ENCODE results near the gene FOXD2. TPM values are rescaled to one million over a fixed set of nuclear protein-coding genes. Genes with fewer than 3 reads are reported as not detected.

The FOXD2 gene
- total RNA-seq, 1 donor from 2014 or later, result 0.15 TPM

DNA sequence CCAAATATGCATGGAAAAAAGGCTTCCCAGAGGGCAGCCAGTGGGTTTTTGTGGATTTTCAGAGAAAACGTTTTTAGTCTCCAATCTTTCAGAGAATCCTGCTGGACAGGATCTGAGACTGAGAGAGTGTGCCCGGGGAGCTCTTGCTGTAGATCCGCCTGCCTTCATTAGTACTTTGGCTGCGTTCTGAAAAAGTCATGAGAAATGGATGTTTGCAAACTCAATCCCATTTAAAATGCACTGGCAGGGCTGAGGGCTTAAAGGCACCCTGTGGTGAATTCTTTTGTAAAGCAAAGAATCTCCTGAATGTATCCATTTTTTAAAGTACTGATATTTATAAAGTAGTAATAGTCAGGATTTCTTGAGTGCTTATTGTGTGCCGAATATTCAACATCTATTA is 22.2 kb downstream of the FOXD2 start:
- TF ChIP-seq, protein P1, sequence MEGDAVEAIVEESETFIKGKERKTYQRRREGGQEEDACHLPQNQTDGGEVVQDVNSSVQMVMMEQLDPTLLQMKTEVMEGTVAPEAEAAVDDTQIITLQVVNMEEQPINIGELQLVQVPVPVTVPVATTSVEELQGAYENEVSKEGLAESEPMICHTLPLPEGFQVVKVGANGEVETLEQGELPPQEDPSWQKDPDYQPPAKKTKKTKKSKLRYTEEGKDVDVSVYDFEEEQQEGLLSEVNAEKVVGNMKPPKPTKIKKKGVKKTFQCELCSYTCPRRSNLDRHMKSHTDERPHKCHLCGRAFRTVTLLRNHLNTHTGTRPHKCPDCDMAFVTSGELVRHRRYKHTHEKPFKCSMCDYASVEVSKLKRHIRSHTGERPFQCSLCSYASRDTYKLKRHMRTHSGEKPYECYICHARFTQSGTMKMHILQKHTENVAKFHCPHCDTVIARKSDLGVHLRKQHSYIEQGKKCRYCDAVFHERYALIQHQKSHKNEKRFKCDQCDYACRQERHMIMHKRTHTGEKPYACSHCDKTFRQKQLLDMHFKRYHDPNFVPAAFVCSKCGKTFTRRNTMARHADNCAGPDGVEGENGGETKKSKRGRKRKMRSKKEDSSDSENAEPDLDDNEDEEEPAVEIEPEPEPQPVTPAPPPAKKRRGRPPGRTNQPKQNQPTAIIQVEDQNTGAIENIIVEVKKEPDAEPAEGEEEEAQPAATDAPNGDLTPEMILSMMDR (IDR thresholded peaks at IDR 0.05; ENCODE audit: unreplicated experiment), result no peak
- H3K27me3 Mint-ChIP-seq (ENCODE audit: unreplicated experiment), result peaks cover 10% of the 10 kb centered on the region
- no peak overlapping the region for H3K4me3 Mint-ChIP-seq (ENCODE audit: unreplicated experiment)
- H3K4me1 Mint-ChIP-seq (ENCODE audit: unreplicated experiment), result no peaks in the 10 kb centered on the region
- no peaks in the 10 kb centered on the region for H3K9me3 Mint-ChIP-seq (ENCODE audit: unreplicated experiment)
- no peak for DNase-seq (ENCODE audit: low spot score)
- no peak overlapping the region for H3K27ac Mint-ChIP-seq (ENCODE audit: unreplicated experiment)
- no peaks in the 10 kb centered on the region for H3K36me3 Mint-ChIP-seq (ENCODE audit: low read depth, unreplicated experiment)

DNA sequence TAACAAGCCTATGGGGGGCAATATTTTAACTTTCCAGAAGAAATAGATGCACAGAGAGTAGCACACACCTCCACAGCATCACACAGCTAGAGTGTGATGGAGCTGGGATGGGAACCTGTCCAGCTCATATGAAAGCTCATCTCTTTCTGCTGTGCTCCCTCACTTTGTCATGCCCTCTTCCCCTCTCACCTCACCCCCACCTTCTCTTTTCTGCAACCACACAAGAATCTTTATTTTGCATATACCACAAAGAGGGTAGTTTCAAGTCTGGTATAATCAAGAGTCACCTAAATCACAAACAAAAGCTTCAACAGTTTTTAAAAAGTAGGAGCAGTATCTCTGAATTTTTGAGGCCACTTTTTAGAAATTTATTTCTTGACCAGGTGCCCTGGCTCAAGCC is 22.6 kb downstream of the FOXD2 start:
- no peak overlapping the region for H3K4me3 Mint-ChIP-seq (ENCODE audit: unreplicated experiment)
- peaks cover 9% of the 10 kb centered on the region for H3K27me3 Mint-ChIP-seq (ENCODE audit: unreplicated experiment)
- H3K27ac Mint-ChIP-seq (ENCODE audit: unreplicated experiment), result no peak overlapping the region
- TF ChIP-seq, protein P1 (IDR thresholded peaks at IDR 0.05; ENCODE audit: unreplicated experiment), result no peak
- H3K36me3 Mint-ChIP-seq (ENCODE audit: low read depth, unreplicated experiment), result no peaks in the 10 kb centered on the region
- no peaks in the 10 kb centered on the region for H3K4me1 Mint-ChIP-seq (ENCODE audit: unreplicated experiment)
- DNase-seq (ENCODE audit: low spot score), result no peak
- H3K9me3 Mint-ChIP-seq (ENCODE audit: unreplicated experiment), result no peaks in the 10 kb centered on the region

DNA sequence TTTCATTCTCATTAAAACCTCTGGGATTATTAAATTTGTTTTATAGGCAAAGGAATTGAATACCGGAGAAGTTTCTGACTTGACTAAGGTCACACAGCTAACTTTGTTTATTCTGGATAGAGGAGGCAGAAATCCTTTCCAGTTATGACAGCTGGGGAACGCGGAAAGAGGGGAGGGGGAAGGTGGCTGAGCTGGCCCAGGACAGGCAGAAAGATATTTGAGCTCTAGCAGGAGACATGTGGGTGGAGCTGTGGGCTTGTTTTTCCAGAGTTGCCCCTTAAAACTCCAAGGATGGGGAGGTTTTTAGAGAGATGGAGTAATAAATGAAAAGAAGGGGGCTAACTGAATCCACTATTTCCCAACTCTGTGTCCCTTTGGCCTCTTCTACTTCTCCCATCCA is 27.8 kb downstream of the FOXD2 start:
- Mint-ChIP-seq H3K9me3 (ENCODE audit: unreplicated experiment) (no peaks in the 10 kb centered on the region), H3K36me3 (ENCODE audit: low read depth, unreplicated experiment) (no peaks in the 10 kb centered on the region), H3K4me1 (ENCODE audit: unreplicated experiment) (no peaks in the 10 kb centered on the region), H3K27ac (ENCODE audit: unreplicated experiment) (no peak overlapping the region), H3K27me3 (ENCODE audit: unreplicated experiment) (peaks cover 2% of the 10 kb centered on the region), H3K4me3 (ENCODE audit: unreplicated experiment) (no peak overlapping the region)
- DNase-seq (ENCODE audit: low spot score), result no peak
- TF ChIP-seq, protein P1 (IDR thresholded peaks at IDR 0.05; ENCODE audit: unreplicated experiment), result no peak

DNA sequence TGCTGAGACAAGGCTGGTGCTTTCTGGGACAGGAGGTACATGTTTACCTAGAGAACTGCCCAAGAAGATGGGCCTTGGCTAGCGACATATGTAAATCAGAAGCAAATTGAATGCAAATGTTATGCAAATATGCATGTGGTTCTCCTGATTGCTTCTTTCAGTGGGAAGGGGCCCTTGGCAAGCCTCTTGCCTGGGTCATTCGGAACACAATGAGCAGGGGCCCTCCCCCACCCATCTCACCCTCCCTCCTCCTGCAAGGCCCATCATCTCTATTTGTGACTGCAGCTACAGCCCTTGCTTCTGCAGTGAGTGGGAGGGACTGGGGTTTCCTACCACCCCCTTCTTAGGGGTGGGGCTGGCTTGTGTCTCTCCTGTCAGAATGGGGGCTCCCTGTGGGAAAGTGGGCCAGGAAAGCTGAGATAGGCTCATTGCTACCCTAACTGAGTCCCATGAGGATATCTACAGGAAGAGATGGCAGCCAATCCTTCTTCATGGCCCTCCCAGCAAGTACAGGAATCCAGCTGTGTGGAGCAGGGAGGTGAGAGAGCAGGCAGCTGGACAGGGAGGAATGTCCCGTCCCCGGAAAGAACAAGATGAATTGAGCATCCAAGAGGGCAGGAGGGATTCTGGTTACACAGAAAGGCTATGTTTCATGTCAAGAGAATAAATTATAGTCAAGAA is 31.0 kb downstream of the FOXD2 start:
- Mint-ChIP-seq H3K4me3 (ENCODE audit: unreplicated experiment) (no peak overlapping the region), H3K36me3 (ENCODE audit: low read depth, unreplicated experiment) (no peaks in the 10 kb centered on the region), H3K27me3 (ENCODE audit: unreplicated experiment) (no peaks in the 10 kb centered on the region), H3K27ac (ENCODE audit: unreplicated experiment) (no peak overlapping the region), H3K4me1 (ENCODE audit: unreplicated experiment) (no peaks in the 10 kb centered on the region), H3K9me3 (ENCODE audit: unreplicated experiment) (no peaks in the 10 kb centered on the region)
- TF ChIP-seq, protein P1 (IDR thresholded peaks at IDR 0.05; ENCODE audit: unreplicated experiment), result no peak
- DNase-seq (ENCODE audit: low spot score), result no peak

DNA sequence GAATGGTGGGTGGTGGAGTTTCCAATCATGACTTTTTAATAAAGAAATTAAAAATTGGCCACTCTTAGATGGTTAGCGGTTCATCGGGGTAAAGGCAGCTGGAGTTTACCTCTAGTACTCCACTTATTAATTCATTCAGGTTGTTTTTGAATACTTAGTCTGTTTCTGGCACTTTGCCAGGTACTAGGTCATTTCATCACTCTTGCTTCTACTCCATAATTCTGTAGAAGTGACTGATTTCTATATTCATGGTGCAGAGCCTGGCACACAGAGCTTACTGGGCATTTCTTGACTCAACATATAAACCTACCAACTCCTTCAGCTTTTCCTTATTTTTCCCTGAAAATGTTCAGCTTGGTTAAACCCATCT is 31.5 kb downstream of the FOXD2 start:
- no peaks in the 10 kb centered on the region for H3K4me1 Mint-ChIP-seq (ENCODE audit: unreplicated experiment)
- H3K27ac Mint-ChIP-seq (ENCODE audit: unreplicated experiment), result no peak overlapping the region
- H3K27me3 Mint-ChIP-seq (ENCODE audit: unreplicated experiment), result no peaks in the 10 kb centered on the region
- TF ChIP-seq, protein P1 (IDR thresholded peaks at IDR 0.05; ENCODE audit: unreplicated experiment), result no peak
- DNase-seq (ENCODE audit: low spot score), result no peak
- no peaks in the 10 kb centered on the region for H3K36me3 Mint-ChIP-seq (ENCODE audit: low read depth, unreplicated experiment)
- H3K9me3 Mint-ChIP-seq (ENCODE audit: unreplicated experiment), result no peaks in the 10 kb centered on the region
- no peak overlapping the region for H3K4me3 Mint-ChIP-seq (ENCODE audit: unreplicated experiment)
